SU-DHL-6 (cell line): ENCODE results near the gene GDA.

Experiments used
- H2AFZ ChIP-seq: fragments of 200-600 bp; sonication (generic); 2 replicates; pipeline ENCODE4 v1.6.1; 2014; ENCODE audit warnings: low read depth, mild to moderate bottlenecking, moderate library complexity, mixed read lengths, antibody characterized with exemption, low read length; ENCODE audit not compliant: severe bottlenecking
- H3F3A ChIP-seq: fragments of 200-600 bp; shearing (Covaris generic); 2 replicates; pipeline ENCODE4 v1.6.0; 2016; ENCODE audit warnings: antibody characterized with exemption, mild to moderate bottlenecking; ENCODE audit not compliant: insufficient read depth
- H3K27ac ChIP-seq: fragments of 200-600 bp; sonication (generic); 2 replicates; pipeline ENCODE4 v1.5.1; 2016; ENCODE audit warnings: low read depth, mild to moderate bottlenecking, low read length, moderate library complexity, mixed read lengths
- H3K27me3 ChIP-seq: fragments of 200-600 bp; sonication (generic), shearing (Covaris generic); 2 replicates; pipeline ENCODE4 v1.6.0; 2014; ENCODE audit warnings: mild to moderate bottlenecking, low read length
- H3K36me3 ChIP-seq: fragments of 200-600 bp; sonication (generic); 2 replicates; pipeline ENCODE4 v1.6.1; 2014; ENCODE audit warnings: mild to moderate bottlenecking, low read length, mixed read lengths
- H3K4me2 ChIP-seq: fragments of 300-600, 200-600 bp; shearing (Covaris generic), sonication (generic); 2 replicates; pipeline ENCODE4 v1.6.0; 2014; ENCODE audit warnings: low read length, low read depth, mild to moderate bottlenecking; ENCODE audit not compliant: poor library complexity, severe bottlenecking
- H3K4me3 ChIP-seq: fragments of 200-600 bp; sonication (generic); 2 replicates; pipeline ENCODE4 v1.5.1; 2014; ENCODE audit warnings: antibody characterized with exemption, low read length, mild to moderate bottlenecking, mixed read lengths; ENCODE audit not compliant: insufficient read depth, poor library complexity, severe bottlenecking
- H3K79me2 ChIP-seq: fragments of 200-600 bp; sonication (generic); 2 replicates; pipeline ENCODE4 v1.6.1; 2014; ENCODE audit warnings: mild to moderate bottlenecking, low read length, moderate library complexity; ENCODE audit not compliant: insufficient read depth
- H3K9ac ChIP-seq: fragments of 200-600 bp; sonication (generic); 2 replicates; pipeline ENCODE4 v1.7.0; 2014; ENCODE audit warnings: mild to moderate bottlenecking, low read length
- H3K9me2 ChIP-seq: fragments of 200-600 bp; sonication (generic); replicated peaks from 2 replicates; pipeline ENCODE4 v1.6.1; 2014; ENCODE audit warnings: low read length; ENCODE audit not compliant: insufficient read depth
- H3K9me3 ChIP-seq: fragments of 200-600 bp; sonication (generic); 2 replicates; pipeline ENCODE4 v1.6.1; 2014; ENCODE audit warnings: low read length, mixed read lengths; ENCODE audit not compliant: insufficient read depth
- H4K20me1 ChIP-seq: fragments of 200-600 bp; sonication (generic); 2 replicates; pipeline ENCODE4 v1.6.1; 2014; ENCODE audit warnings: low read depth, mild to moderate bottlenecking, antibody characterized with exemption, low read length, moderate library complexity, mixed read lengths
- CTCF ChIP-seq: fragments of 200-600 bp; sonication (generic); IDR thresholded peaks from one replicate; pipeline ENCODE4 v1.5.1; 2017; ENCODE audit warnings: antibody characterized with exemption, mild to moderate bottlenecking, low read length, moderate library complexity; ENCODE audit not compliant: insufficient read depth, poor library complexity, severe bottlenecking
- EZH2phosphoT487 ChIP-seq: fragments of 200-600 bp; sonication (generic), shearing (Covaris generic); conservative IDR thresholded peaks from 2 replicates; pipeline ENCODE4 v1.6.1; 2018; ENCODE audit warnings: mild to moderate bottlenecking, antibody characterized with exemption, low read length, moderate library complexity, mixed read lengths

The GDA gene

GRCh38 chr9:72188232-72188631 is 39.0 kb downstream of the GDA start:
- Histone ChIP-seq H3K9me3 (no peaks in the 10 kb centered on the region), H3K79me2 (no peaks in the 10 kb centered on the region), H3K27me3 (no peaks in the 10 kb centered on the region), H3K36me3 (no peaks in the 10 kb centered on the region), H3K9me2 (no peaks in the 10 kb centered on the region), H3K9ac (no peak overlapping the region), H3K4me2 (no peak overlapping the region), H3K27ac (no peak overlapping the region), H2AFZ (no peak overlapping the region), H4K20me1 (no peaks in the 10 kb centered on the region), H3K4me3 (no peak overlapping the region), H3F3A (no peaks in the 10 kb centered on the region)
- TF ChIP-seq CTCF: no peak

- H2AFZ ChIP-seq: no peak overlapping the region
- H3K9ac ChIP-seq: no peak overlapping the region
- no peak overlapping the region for H3K4me2 ChIP-seq
- no peak overlapping the region for H3K27ac ChIP-seq
- no peaks in the 10 kb centered on the region for H3K9me3 ChIP-seq
- no peaks in the 10 kb centered on the region for H3F3A ChIP-seq
- no peaks in the 10 kb centered on the region for H3K36me3 ChIP-seq
- H3K27me3 ChIP-seq: no peaks in the 10 kb centered on the region
- H4K20me1 ChIP-seq: no peaks in the 10 kb centered on the region
- TF ChIP-seq EZH2phosphoT487: no peak
- no peak for TF ChIP-seq CTCF
- H3K9me2 ChIP-seq: no peaks in the 10 kb centered on the region
- no peaks in the 10 kb centered on the region for H3K79me2 ChIP-seq
- no peak overlapping the region for H3K4me3 ChIP-seq
Measured at GRCh38 chr9:72193478-72193881, 44.2 kb downstream of the GDA start.

DNA sequence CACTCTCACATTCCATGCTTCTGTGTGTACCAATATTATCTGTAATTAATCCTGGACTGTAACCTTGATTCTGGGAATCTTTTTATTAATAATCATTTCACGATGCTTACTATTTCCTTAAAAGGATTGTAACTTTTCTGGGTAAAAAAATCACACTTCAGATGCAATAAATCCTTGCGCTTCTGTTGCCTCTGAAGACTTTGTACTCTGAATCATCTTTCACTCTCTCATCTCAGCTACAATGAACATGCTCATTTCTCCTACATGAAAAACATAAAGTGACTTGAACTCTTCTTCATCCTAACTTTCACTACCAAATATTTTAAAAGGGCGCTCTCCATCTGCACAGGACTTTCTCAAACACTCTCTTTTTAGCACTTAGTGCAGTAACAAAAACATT is 50.0 kb downstream of the GDA start:
- H3K4me3 ChIP-seq: no peak overlapping the region
- H3K9me2 ChIP-seq: no peaks in the 10 kb centered on the region
- H3K9ac ChIP-seq: no peak overlapping the region
- H3F3A ChIP-seq: no peaks in the 10 kb centered on the region
- H3K36me3 ChIP-seq: no peaks in the 10 kb centered on the region
- no peak overlapping the region for H3K27ac ChIP-seq
- H4K20me1 ChIP-seq: no peaks in the 10 kb centered on the region
- no peaks in the 10 kb centered on the region for H3K27me3 ChIP-seq
- no peaks in the 10 kb centered on the region for H3K9me3 ChIP-seq
- H2AFZ ChIP-seq: no peak overlapping the region
- no peak overlapping the region for H3K4me2 ChIP-seq
- TF ChIP-seq EZH2phosphoT487: no peak
- TF ChIP-seq CTCF: no peak
- H3K79me2 ChIP-seq: no peaks in the 10 kb centered on the region

GRCh38 chr9:72200452-72200851 is 51.2 kb downstream of the GDA start:
- TF ChIP-seq CTCF: no peak
- TF ChIP-seq EZH2phosphoT487: no peak
- H3K4me2 ChIP-seq: no peak overlapping the region
- H2AFZ ChIP-seq: no peak overlapping the region
- H3K4me3 ChIP-seq: no peak overlapping the region
- no peaks in the 10 kb centered on the region for H3F3A ChIP-seq
- H3K36me3 ChIP-seq: no peaks in the 10 kb centered on the region
- no peaks in the 10 kb centered on the region for H4K20me1 ChIP-seq
- H3K79me2 ChIP-seq: no peaks in the 10 kb centered on the region
- no peaks in the 10 kb centered on the region for H3K9me3 ChIP-seq
- H3K9me2 ChIP-seq: no peaks in the 10 kb centered on the region
- no peak overlapping the region for H3K9ac ChIP-seq
- no peaks in the 10 kb centered on the region for H3K27me3 ChIP-seq
- H3K27ac ChIP-seq: no peak overlapping the region
